ENCODE measurements around the gene SLC15A4. TPM values are rescaled to one million over a fixed set of nuclear protein-coding genes. Genes with fewer than 3 reads are reported as not detected.

The SLC15A4 gene
- total RNA-seq, 2 donors from 2014 or later: 28.2 to 39.5 TPM

DNA sequence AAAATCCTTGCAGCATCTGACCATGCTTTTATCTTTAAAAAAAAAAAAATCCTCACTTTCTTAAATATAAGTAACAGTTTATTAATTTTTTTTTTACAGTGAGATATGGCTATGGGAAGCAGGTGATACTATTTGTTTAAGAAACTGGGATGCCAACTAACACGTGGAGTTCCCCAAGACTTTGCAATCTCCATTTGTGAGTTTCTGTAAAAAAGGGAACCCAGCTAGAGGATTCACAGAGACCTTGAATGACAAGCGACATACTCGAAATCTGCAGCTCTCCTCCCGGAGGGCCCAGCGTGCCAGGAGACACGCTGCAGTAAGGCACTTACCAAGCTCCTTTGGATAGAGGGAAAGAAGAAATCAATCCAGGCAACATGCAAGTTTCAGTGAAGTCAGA lies 30.1 kb downstream of the SLC15A4 start:
- Histone ChIP-seq H3K9me3 (ENCODE audit: control insufficient read depth, low read length) (no peaks in the 10 kb centered on the region), H3K4me3 (ENCODE audit: low read length) (no peak overlapping the region), H3K27ac (ENCODE audit: low read depth, low read length) (no peak overlapping the region), H3K9ac (ENCODE audit: extremely low read depth, low read length, poor library complexity, severe bottlenecking) (no peak overlapping the region), H3K27me3 (ENCODE audit: control insufficient read depth, insufficient read depth, low read length, poor library complexity, severe bottlenecking) (no peaks in the 10 kb centered on the region), H3K4me1 (ENCODE audit: control insufficient read depth, insufficient read depth, low read length) (peaks cover 20% of the 10 kb centered on the region), H3K36me3 (ENCODE audit: control insufficient read depth, insufficient read depth, low read length) (peaks cover 74% of the 10 kb centered on the region)
- no peak for DNase-seq
- Mint-ChIP-seq H3K4me3 (no peak overlapping the region), H3K9me3 (no peaks in the 10 kb centered on the region), H3K36me3 (ENCODE audit: low read depth) (peaks cover 72% of the 10 kb centered on the region), H3K27me3 (ENCODE audit: insufficient read depth) (no peaks in the 10 kb centered on the region), H3K27ac (no peak overlapping the region), H3K4me1 (peaks cover 19% of the 10 kb centered on the region)
- 95 to 98% methylated on average over 6 of the region's 6 CpGs for WGBS, 2 experiments (ENCODE audit: insufficient coverage in 1 of 2, insufficient read length in 1 of 2)
- TF ChIP-seq, protein P1, sequence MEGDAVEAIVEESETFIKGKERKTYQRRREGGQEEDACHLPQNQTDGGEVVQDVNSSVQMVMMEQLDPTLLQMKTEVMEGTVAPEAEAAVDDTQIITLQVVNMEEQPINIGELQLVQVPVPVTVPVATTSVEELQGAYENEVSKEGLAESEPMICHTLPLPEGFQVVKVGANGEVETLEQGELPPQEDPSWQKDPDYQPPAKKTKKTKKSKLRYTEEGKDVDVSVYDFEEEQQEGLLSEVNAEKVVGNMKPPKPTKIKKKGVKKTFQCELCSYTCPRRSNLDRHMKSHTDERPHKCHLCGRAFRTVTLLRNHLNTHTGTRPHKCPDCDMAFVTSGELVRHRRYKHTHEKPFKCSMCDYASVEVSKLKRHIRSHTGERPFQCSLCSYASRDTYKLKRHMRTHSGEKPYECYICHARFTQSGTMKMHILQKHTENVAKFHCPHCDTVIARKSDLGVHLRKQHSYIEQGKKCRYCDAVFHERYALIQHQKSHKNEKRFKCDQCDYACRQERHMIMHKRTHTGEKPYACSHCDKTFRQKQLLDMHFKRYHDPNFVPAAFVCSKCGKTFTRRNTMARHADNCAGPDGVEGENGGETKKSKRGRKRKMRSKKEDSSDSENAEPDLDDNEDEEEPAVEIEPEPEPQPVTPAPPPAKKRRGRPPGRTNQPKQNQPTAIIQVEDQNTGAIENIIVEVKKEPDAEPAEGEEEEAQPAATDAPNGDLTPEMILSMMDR (conservative IDR thresholded peaks at IDR 0.05): no peak

DNA sequence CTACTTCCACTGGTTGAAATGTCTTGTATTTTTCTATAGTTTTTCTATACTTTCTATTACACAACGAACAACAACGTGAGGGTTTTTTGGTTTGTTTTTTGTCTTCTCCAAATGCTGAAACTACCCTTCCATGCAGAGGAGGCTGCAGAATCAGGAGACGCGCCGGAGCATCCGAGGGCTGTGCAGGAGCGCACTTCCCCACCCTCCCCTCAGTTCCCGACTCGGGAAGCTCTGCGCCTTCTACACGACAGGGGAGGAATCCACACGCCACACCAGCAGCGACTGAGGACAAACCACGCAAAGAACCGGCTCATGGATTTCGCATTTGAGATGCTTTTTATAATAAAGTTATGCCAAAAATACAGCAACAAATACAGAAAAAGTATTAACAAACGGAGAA lies 30.9 kb downstream of the SLC15A4 start:
- WGBS, 2 experiments (ENCODE audit: insufficient coverage in 1 of 2, insufficient read length in 1 of 2): 97 to 100% methylated on average over 6 to 17 of the region's 17 CpGs
- H3K4me1 ChIP-seq (ENCODE audit: control insufficient read depth, insufficient read depth, low read length): peaks cover 14% of the 10 kb centered on the region

DNA sequence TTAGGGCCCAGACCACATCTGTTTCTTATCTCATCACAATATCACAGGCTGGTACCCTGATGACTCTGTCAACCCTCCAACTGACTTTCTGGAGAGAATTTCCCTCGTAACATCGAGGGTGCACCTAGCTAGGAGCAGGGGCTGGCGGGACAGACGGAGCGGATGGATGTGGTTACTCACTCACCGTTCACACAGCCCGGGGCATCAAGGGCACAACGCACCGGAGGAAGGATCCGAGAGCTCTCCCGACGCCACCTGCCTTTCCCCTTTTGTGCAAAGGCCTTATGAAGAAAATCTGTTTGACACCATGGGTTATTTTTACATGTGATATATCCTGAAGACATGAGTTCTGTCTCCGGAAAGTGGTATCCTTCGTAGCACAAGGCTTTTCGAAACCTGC lies 31.4 kb downstream of the SLC15A4 start:
- Mint-ChIP-seq H3K4me1 (peaks cover 8% of the 10 kb centered on the region), H3K27me3 (ENCODE audit: insufficient read depth) (no peaks in the 10 kb centered on the region), H3K4me3 (no peak overlapping the region), H3K36me3 (ENCODE audit: low read depth) (peaks cover 60% of the 10 kb centered on the region), H3K27ac (peak overlapping the region; percentile 15), H3K9me3 (no peaks in the 10 kb centered on the region)
- H3K27me3 ChIP-seq (ENCODE audit: control insufficient read depth, insufficient read depth, low read length, poor library complexity, severe bottlenecking): no peaks in the 10 kb centered on the region
- H3K4me3 ChIP-seq (ENCODE audit: low read length): no peak overlapping the region
- peaks cover 61% of the 10 kb centered on the region for H3K36me3 ChIP-seq (ENCODE audit: control insufficient read depth, insufficient read depth, low read length)
- DNase-seq: peak; percentile 43
- H3K9me3 ChIP-seq (ENCODE audit: control insufficient read depth, low read length): no peaks in the 10 kb centered on the region
- H3K9ac ChIP-seq (ENCODE audit: extremely low read depth, low read length, poor library complexity, severe bottlenecking): no peak overlapping the region
- peaks cover 10% of the 10 kb centered on the region for H3K4me1 ChIP-seq (ENCODE audit: control insufficient read depth, insufficient read depth, low read length)
- WGBS, 2 experiments (ENCODE audit: insufficient coverage in 1 of 2, insufficient read length in 1 of 2): 92 to 96% methylated on average over 12 to 15 of the region's 15 CpGs
- TF ChIP-seq, protein P1 (conservative IDR thresholded peaks at IDR 0.05): no peak
- no peak overlapping the region for H3K27ac ChIP-seq (ENCODE audit: low read depth, low read length)

More for the DNA sequence above, 30.9 kb downstream of the SLC15A4 start:
- peak overlapping the region; percentile 15 for H3K27ac Mint-ChIP-seq
- Histone ChIP-seq H3K36me3 (ENCODE audit: control insufficient read depth, insufficient read depth, low read length) (peaks cover 66% of the 10 kb centered on the region), H3K9ac (ENCODE audit: extremely low read depth, low read length, poor library complexity, severe bottlenecking) (no peak overlapping the region), H3K27ac (ENCODE audit: low read depth, low read length) (no peak overlapping the region), H3K9me3 (ENCODE audit: control insufficient read depth, low read length) (no peaks in the 10 kb centered on the region), H3K4me3 (ENCODE audit: low read length) (no peak overlapping the region), H3K27me3 (ENCODE audit: control insufficient read depth, insufficient read depth, low read length, poor library complexity, severe bottlenecking) (no peaks in the 10 kb centered on the region)
- no peak overlapping the region for H3K4me3 Mint-ChIP-seq
- DNase-seq: no peak
- no peaks in the 10 kb centered on the region for H3K27me3 Mint-ChIP-seq (ENCODE audit: insufficient read depth)
- TF ChIP-seq, protein P1 (conservative IDR thresholded peaks at IDR 0.05): no peak
- H3K36me3 Mint-ChIP-seq (ENCODE audit: low read depth): peaks cover 64% of the 10 kb centered on the region
- no peaks in the 10 kb centered on the region for H3K9me3 Mint-ChIP-seq
- peaks cover 13% of the 10 kb centered on the region for H3K4me1 Mint-ChIP-seq
